K562 (cell line): Measurements from ENCODE around the gene HES5. TPM values are rescaled to one million over a fixed set of nuclear protein-coding genes. Genes with fewer than 3 reads are reported as not detected.

ENCODE experiments used
- ETV6 ChIP-seq, 3 experiments: fragments of 150-350 bp in 1 of 3; sonication (generic) in 1 of 3; formaldehyde crosslinking in 1 of 3; IDR thresholded peaks; 2 replicates each; pipeline versions ENCODE4 v1.6.1 to v1.8.0; 2014 to 2022; ENCODE audit warnings: borderline replicate concordance in 2 of 3, low read depth in 2 of 3, antibody characterized with exemption in 1 of 3, low read length in 1 of 3, mild to moderate bottlenecking in 1 of 3, missing genetic modification reagents in 1 of 3
- FOXP1 ChIP-seq: sonication (generic); formaldehyde crosslinking; IDR thresholded peaks from 2 replicates; pipeline ENCODE4 v1.8.0; 2022; ENCODE audit warnings: mild to moderate bottlenecking, missing genetic modification reagents
- GABPA ChIP-seq: fragments of 200-800 bp; sonication (Bioruptor generic); conservative IDR thresholded peaks from 2 replicates; pipeline ENCODE4 v1.6.1; 2016; ENCODE audit warnings: low read depth, missing genetic modification characterization, missing compliant biosample characterization
- GABPB2 ChIP-seq: fragments of 250-450 bp; sonication (Bioruptor Pico); conservative IDR thresholded peaks from 2 replicates; pipeline ENCODE4 v1.5.1; 2021; ENCODE audit warnings: mild to moderate bottlenecking
- HNRNPH1 ChIP-seq: fragments of 200-400 bp; formaldehyde crosslinking; optimal IDR thresholded peaks from 2 replicates; pipeline ENCODE3; 2017; ENCODE audit warnings: low read depth, mild to moderate bottlenecking, low read length, moderate library complexity
- HOXB6 ChIP-seq: fragments of 250-450 bp; sonication (Bioruptor Pico); IDR thresholded peaks from 2 replicates; pipeline ENCODE4 v1.5.1; 2022; ENCODE audit warnings: mild to moderate bottlenecking, borderline replicate concordance
- NUFIP1 ChIP-seq: fragments of 450-650 bp; IDR thresholded peaks from 2 replicates; pipeline ENCODE4 v1.6.1; 2018; ENCODE audit not compliant: partially characterized antibody
- PTRF ChIP-seq: fragments of 450-650 bp; IDR thresholded peaks from 2 replicates; pipeline ENCODE4 v1.6.1; 2016; ENCODE audit warnings: mild to moderate bottlenecking, missing genetic modification characterization, missing compliant biosample characterization
- ZEB2 ChIP-seq: fragments of 450-650 bp; IDR thresholded peaks from 2 replicates; pipeline ENCODE4 v1.6.1; 2016
- ZNF668 ChIP-seq: fragments of 250-450 bp; sonication (Bioruptor Pico); IDR thresholded peaks from 2 replicates; pipeline ENCODE4 v1.8.0; 2022; ENCODE audit warnings: mild to moderate bottlenecking, inconsistent platforms
- ZNF75A ChIP-seq: fragments of 450-650 bp; formaldehyde crosslinking; IDR thresholded peaks from 2 replicates; pipeline ENCODE4 v1.4.0; 2020; ENCODE audit warnings: mild to moderate bottlenecking
- polyA plus RNA-seq, 8 experiments: library from polyadenylated mRNA; depleted of rRNA in 4 of 8; stranded (reverse) in 5 of 8; unstranded in 3 of 8; fragments of >200 nt; fragmentation: Nextera tagmentation in 2 of 8; fragmentation: Illumina TruSeq in 1 of 8; extraction: Ambion mirVana in 2 of 8; extraction: Trizol in 1 of 8; gene quantifications; 2 replicates each; pipeline versions ENCODE4 v1.2.1 to v1.2.3, GENCODE V29; 2011 to 2014; ENCODE audit warnings: inconsistent platforms in 1 of 8, missing spikeins in 1 of 8
- total RNA-seq, 7 experiments: library from RNA; depleted of rRNA in 6 of 7; stranded (reverse); fragments of >200 nt in 6 of 7; fragmentation: Illumina TruSeq in 2 of 7; extraction: Trizol in 2 of 7; gene quantifications; 2 replicates each; pipeline versions ENCODE4 v1.2.1 to v1.2.3, GENCODE V29; 2011 to 2021; ENCODE audit warnings: low replicate concordance in 1 of 7
- TF ChIP-seq, protein P1 (sequence below), 2 experiments: fragments of 450-650 bp in 1 of 2; sonication (generic) in 1 of 2; formaldehyde crosslinking in 1 of 2; IDR thresholded peaks; 2 replicates each; pipeline versions ENCODE4 v1.7.1 to v1.9.0; 2016 to 2022; ENCODE audit warnings: inconsistent platforms in 1 of 2, mild to moderate bottlenecking in 1 of 2, missing genetic modification reagents in 1 of 2
- TF ChIP-seq, protein P2 (sequence below): fragments of 250-450 bp; sonication (Bioruptor Pico); IDR thresholded peaks from 2 replicates; pipeline ENCODE4 v1.5.0; 2021; ENCODE audit warnings: mild to moderate bottlenecking, moderate library complexity

Gene HES5
- total and polyA plus RNA-seq, 9 of the 15 experiments (the other 6 are each of a cell fraction or from before 2014, with no cell fraction given) = not detected

DNA sequence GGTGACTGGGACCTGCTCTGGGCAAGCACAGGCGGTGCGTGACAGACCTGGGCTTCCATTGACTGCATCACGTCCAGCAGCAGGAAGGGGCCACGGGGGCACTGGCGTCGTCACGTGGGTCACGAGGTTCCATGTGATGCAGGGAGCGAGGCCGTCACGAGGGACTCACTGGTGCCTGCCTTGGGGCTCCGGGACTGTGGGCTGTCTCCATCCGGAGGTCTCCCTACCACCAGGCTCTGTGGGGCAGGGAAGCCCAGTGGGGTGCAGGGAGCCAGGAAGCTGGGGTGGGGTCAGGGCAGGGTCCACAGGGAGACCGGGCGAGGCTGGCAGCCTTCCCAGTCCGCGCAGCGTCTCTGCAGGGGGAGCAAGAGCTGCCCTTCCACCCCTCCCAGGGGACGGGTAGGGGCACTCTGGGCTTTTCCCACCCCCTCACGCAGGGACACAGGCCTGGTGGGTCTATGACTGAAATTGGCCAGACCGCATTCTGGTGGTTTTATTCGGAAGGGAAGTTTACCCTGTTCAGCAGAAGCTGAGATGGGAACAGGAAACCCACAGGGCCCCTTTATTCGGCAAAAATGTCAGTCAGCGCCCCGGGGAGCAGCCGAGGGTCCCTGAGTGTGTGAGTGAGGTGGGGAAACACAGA, 25.7 kb upstream of the HES5 start (continued):
- TF ChIP-seq, protein P1, sequence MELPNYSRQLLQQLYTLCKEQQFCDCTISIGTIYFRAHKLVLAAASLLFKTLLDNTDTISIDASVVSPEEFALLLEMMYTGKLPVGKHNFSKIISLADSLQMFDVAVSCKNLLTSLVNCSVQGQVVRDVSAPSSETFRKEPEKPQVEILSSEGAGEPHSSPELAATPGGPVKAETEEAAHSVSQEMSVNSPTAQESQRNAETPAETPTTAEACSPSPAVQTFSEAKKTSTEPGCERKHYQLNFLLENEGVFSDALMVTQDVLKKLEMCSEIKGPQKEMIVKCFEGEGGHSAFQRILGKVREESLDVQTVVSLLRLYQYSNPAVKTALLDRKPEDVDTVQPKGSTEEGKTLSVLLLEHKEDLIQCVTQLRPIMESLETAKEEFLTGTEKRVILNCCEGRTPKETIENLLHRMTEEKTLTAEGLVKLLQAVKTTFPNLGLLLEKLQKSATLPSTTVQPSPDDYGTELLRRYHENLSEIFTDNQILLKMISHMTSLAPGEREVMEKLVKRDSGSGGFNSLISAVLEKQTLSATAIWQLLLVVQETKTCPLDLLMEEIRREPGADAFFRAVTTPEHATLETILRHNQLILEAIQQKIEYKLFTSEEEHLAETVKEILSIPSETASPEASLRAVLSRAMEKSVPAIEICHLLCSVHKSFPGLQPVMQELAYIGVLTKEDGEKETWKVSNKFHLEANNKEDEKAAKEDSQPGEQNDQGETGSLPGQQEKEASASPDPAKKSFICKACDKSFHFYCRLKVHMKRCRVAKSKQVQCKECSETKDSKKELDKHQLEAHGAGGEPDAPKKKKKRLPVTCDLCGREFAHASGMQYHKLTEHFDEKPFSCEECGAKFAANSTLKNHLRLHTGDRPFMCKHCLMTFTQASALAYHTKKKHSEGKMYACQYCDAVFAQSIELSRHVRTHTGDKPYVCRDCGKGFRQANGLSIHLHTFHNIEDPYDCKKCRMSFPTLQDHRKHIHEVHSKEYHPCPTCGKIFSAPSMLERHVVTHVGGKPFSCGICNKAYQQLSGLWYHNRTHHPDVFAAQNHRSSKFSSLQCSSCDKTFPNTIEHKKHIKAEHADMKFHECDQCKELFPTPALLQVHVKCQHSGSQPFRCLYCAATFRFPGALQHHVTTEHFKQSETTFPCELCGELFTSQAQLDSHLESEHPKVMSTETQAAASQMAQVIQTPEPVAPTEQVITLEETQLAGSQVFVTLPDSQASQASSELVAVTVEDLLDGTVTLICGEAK (IDR thresholded peaks at IDR 0.05) = no peak
- TF ChIP-seq, protein P1 (CRISPR knock-in tag; IDR thresholded peaks at IDR 0.05) = no peak
- no peak for TF ChIP-seq ZEB2
- no peak for TF ChIP-seq PTRF (tag)
- no peak for TF ChIP-seq HOXB6 (CRISPR knock-in tag)
- no peak for TF ChIP-seq FOXP1 (CRISPR knock-in tag)
- TF ChIP-seq, protein P2, sequence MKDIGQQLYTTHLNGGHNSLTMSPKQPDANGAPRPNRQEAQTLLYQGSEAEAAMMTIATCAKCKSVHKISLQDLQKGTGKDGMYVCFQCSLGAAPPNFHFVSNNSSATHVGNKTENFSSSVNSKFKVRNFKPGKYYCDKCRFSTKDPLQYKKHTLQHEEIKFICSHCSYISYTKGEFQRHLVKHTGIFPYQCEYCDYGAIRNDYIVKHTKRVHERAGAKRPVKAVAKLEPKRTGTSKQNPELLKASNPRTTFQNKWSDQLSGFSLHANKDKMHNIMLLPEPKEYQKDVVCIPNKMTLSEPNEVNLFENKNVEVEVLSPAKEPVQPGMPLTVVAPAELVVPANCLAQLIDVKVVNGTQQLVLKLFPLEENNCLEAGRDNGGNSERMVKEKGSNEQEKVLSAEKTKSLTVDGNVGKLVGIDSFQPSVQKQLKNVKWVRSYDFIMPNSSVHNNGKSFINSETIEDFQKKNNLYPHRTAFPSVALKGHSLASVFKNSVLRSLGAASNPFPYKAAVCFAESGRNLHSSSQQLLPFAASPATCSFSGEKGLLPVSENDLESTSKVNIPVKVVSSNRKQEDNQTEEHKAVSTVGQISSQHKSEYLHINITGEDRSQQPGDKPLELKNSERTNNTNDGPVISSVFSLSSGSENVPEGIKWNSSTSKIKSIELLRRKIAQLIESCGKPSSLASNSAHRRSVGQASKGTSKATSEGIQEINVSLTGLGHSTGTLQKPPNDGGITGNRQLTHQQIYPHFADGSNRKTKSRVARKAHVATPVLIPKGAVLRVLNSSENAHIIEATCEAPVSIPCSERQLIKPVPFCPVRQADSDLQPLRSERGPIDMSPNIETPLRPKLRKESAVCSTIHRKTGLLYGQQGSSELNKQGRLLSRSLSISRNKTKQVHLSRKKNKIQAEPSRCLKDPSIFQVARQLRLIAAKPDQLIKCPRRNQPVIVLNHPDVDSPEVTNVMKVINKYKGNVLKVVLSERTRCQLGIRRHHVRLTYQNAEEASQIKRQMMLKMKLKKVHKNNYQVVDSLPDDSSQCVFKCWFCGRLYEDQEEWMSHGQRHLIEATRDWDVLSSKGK (CRISPR knock-in tag) = no peak
- TF ChIP-seq ZNF75A = no peak; the same call in 1 of the 2 replicates
- no peak for TF ChIP-seq GABPA (tag)
- TF ChIP-seq ETV6 (IDR thresholded peaks at IDR 0.05; ENCODE audit: borderline replicate concordance in 1 of 2, low read depth in 2 of 2, low read length in 1 of 2) = no peak
- TF ChIP-seq ETV6 (CRISPR knock-in tag; IDR thresholded peaks at IDR 0.05; ENCODE audit: borderline replicate concordance) = no peak
- TF ChIP-seq NUFIP1 = no peak
- no peak for TF ChIP-seq HNRNPH1
- TF ChIP-seq ZNF668 (CRISPR knock-in tag) = no peak
- no peak for TF ChIP-seq GABPB2 (CRISPR knock-in tag)
